Mesenchymal stem cell (in vitro differentiated cells and primary cell): Measurements from ENCODE around the gene ADGRL3.
"Not testable (repeated sequence)": the region's sequence is repeated elsewhere in the genome, so short reads cannot be mapped to it uniquely, and the experiment has no call there.

Experiments used
- DNase-seq: peaks from one replicate; pipeline ENCODE4 v3.0.0-alpha.2; 2013
- H2AFZ ChIP-seq: one replicate; pipeline ENCODE4 v1.6.1; 2013; ENCODE audit warnings: low read depth, mild to moderate bottlenecking, control low read depth, inconsistent platforms, low read length, moderate library complexity
- H2AK5ac ChIP-seq: 2 replicates; pipeline ENCODE4 v1.6.1; 2013; ENCODE audit warnings: low read length, moderate library complexity, mild to moderate bottlenecking, inconsistent platforms; ENCODE audit not compliant: severe bottlenecking
- H2BK120ac ChIP-seq: one replicate; pipeline ENCODE4 v1.6.1; 2013; ENCODE audit warnings: low read depth, mild to moderate bottlenecking, inconsistent platforms, low read length, moderate library complexity
- H2BK12ac ChIP-seq, 2 experiments: one replicate each; pipeline ENCODE4 v1.6.1; 2013; ENCODE audit warnings: inconsistent platforms in 2 of 2, low read length in 2 of 2, mild to moderate bottlenecking in 2 of 2, moderate library complexity in 2 of 2, control low read depth in 1 of 2
- H2BK15ac ChIP-seq: one replicate; pipeline ENCODE4 v1.6.1; 2013; ENCODE audit warnings: mild to moderate bottlenecking, low read depth, inconsistent platforms; ENCODE audit not compliant: poor library complexity, severe bottlenecking
- H2BK5ac ChIP-seq: 2 replicates; pipeline ENCODE4 v1.6.1; 2013; ENCODE audit warnings: low read depth, mild to moderate bottlenecking, low read length, control low read depth, inconsistent platforms; ENCODE audit not compliant: poor library complexity, severe bottlenecking
- H3K14ac ChIP-seq, 2 experiments: one replicate each; pipeline ENCODE4 v1.6.1; 2013; ENCODE audit warnings: inconsistent platforms in 2 of 2, low read length in 2 of 2, control low read depth in 1 of 2, mild to moderate bottlenecking in 1 of 2, moderate library complexity in 1 of 2
- H3K18ac ChIP-seq, 2 experiments: one replicate each; pipeline ENCODE4 v1.6.1; 2013; ENCODE audit warnings: inconsistent platforms in 2 of 2, low read length in 2 of 2, control low read depth in 1 of 2, low read depth in 1 of 2, mild to moderate bottlenecking in 1 of 2
- H3K23ac ChIP-seq, 2 experiments: one replicate each; pipeline ENCODE4 v1.6.1; 2013; ENCODE audit warnings: inconsistent platforms in 2 of 2, low read length in 2 of 2, mild to moderate bottlenecking in 2 of 2, moderate library complexity in 2 of 2, control low read depth in 1 of 2
- H3K27ac ChIP-seq: 2 replicates; pipeline ENCODE4 v1.5.1; 2013; ENCODE audit warnings: mild to moderate bottlenecking, moderate library complexity, low read length, control low read depth, inconsistent platforms; ENCODE audit not compliant: poor library complexity, severe bottlenecking
- H3K27me3 ChIP-seq, 2 experiments: 2 replicates each; pipeline versions ENCODE4 v1.6.1 to v1.7.0; 2013; ENCODE audit warnings: low read length in 2 of 2, mild to moderate bottlenecking in 2 of 2, moderate library complexity in 2 of 2, control low read depth in 1 of 2, inconsistent platforms in 1 of 2; ENCODE audit not compliant: control insufficient read depth in 1 of 2, insufficient read depth in 1 of 2
- H3K36me3 ChIP-seq, 2 experiments: 2 replicates each; pipeline versions ENCODE4 v1.6.1 to v1.7.0; 2013; ENCODE audit warnings: low read length in 2 of 2, control low read depth in 1 of 2, inconsistent platforms in 1 of 2, low read depth in 1 of 2, mild to moderate bottlenecking in 1 of 2; ENCODE audit not compliant: insufficient read depth in 2 of 2, control insufficient read depth in 1 of 2
- H3K4ac ChIP-seq, 2 experiments: one replicate each; pipeline ENCODE4 v1.6.1; 2013; ENCODE audit warnings: inconsistent platforms in 2 of 2, low read length in 2 of 2, mild to moderate bottlenecking in 2 of 2, moderate library complexity in 2 of 2, control low read depth in 1 of 2, low read depth in 1 of 2
- H3K4me1 ChIP-seq: 2 replicates; pipeline ENCODE4 v1.6.1; 2013; ENCODE audit warnings: low read depth, low read length, control low read depth; ENCODE audit not compliant: control insufficient read depth, insufficient read depth
- H3K4me2 ChIP-seq: 2 replicates; pipeline ENCODE4 v1.6.1; 2013; ENCODE audit warnings: low read length, mild to moderate bottlenecking, inconsistent platforms; ENCODE audit not compliant: poor library complexity, severe bottlenecking
- H3K4me3 ChIP-seq, 2 experiments: 2 replicates each; pipeline versions ENCODE4 v1.5.1 to v1.7.0; 2013; ENCODE audit warnings: low read length in 2 of 2, mild to moderate bottlenecking in 2 of 2, control low read depth in 1 of 2, low read depth in 1 of 2; ENCODE audit not compliant: insufficient read depth in 1 of 2
- H3K79me1 ChIP-seq: replicated peaks from 2 replicates; pipeline ENCODE4 v1.6.1; 2013; ENCODE audit warnings: mild to moderate bottlenecking, control low read depth, low read length, inconsistent platforms; ENCODE audit not compliant: poor library complexity, severe bottlenecking
- H3K9ac ChIP-seq: 2 replicates; pipeline ENCODE4 v1.7.0; 2013; ENCODE audit warnings: mild to moderate bottlenecking, low read length, moderate library complexity
- H3K9me3 ChIP-seq: 2 replicates; pipeline ENCODE4 v1.7.0; 2013; ENCODE audit warnings: mild to moderate bottlenecking, low read length; ENCODE audit not compliant: control insufficient read depth
- H4K8ac ChIP-seq: one replicate; pipeline ENCODE4 v1.6.1; 2013; ENCODE audit warnings: inconsistent platforms, mild to moderate bottlenecking, low read length, moderate library complexity
- H4K91ac ChIP-seq: one replicate; pipeline ENCODE4 v1.6.1; 2013; ENCODE audit warnings: mild to moderate bottlenecking, low read length, inconsistent platforms
- WGBS: methylation state at CpG from one replicate; pipeline ENCODE4 v1.1.7; 2013; ENCODE audit warnings: mixed read lengths; 5-methylcytosine and 5-hydroxymethylcytosine counted together

ADGRL3 gene

DNA sequence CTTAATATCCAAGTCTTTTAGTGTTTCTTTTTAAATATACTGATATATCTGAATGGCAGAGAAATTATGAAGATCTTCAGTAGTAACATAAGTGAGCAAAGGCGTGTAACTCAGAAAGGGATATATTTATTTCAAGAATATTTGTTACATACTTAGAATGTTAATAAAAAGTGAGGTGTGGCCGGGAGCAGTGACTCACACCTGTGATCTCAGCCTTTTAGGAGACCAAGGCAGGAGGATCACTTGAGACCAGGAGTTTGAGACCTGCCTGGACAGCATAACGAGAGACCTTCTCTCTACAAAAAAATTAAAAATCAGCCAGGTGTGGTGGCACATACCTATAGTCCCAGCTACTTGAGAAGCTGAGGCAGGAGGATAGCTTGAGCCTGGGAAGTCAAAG, 651.0 kb downstream of the ADGRL3 start:
- H3K9ac ChIP-seq, result no peak overlapping the region
- H4K8ac ChIP-seq, result no peak overlapping the region
- no peak overlapping the region for H3K23ac ChIP-seq
- no peak overlapping the region for H2BK15ac ChIP-seq
- no peaks in the 10 kb centered on the region for H3K36me3 ChIP-seq
- no peak overlapping the region for H2BK5ac ChIP-seq
- no peaks in the 10 kb centered on the region for H3K79me1 ChIP-seq
- no peak overlapping the region for H3K14ac ChIP-seq
- 67% methylated on average over 1 of the region's 3 CpGs for WGBS
- no peak overlapping the region for H3K18ac ChIP-seq
- no peak overlapping the region for H2AFZ ChIP-seq
- H3K4me1 ChIP-seq, result no peaks in the 10 kb centered on the region
- H2BK120ac ChIP-seq, result no peak overlapping the region
- H3K27me3 ChIP-seq, result no peaks in the 10 kb centered on the region
- H2AK5ac ChIP-seq, result no peak overlapping the region
- H3K4ac ChIP-seq, result no peak overlapping the region
- no peak overlapping the region for H3K27ac ChIP-seq
- no peak overlapping the region for H2BK12ac ChIP-seq
- DNase-seq, result no peak
- H3K9me3 ChIP-seq, result no peaks in the 10 kb centered on the region
- H3K4me3 ChIP-seq, result no peak overlapping the region
- no peak overlapping the region for H4K91ac ChIP-seq
- H3K4me2 ChIP-seq, result no peak overlapping the region

DNA sequence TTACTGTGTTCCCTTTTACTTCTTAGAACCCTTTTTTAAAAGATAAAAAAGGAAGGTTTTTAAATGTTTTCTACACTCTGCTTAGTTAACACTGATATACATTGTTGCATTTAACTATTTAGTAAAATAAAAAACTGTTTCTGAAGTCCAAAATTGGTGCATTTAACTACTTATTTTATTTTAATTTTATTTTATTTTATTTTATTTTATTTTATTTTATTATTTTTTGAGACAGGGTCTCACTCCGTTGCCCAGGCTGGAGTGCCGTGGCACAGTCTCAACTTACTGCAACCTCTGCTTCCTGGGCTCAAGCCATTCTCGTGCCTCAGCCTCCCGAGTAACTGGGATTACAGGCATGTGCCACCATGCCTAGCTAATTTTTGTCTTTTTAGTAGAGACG, 652.0 kb downstream of the ADGRL3 start:
- H2AFZ ChIP-seq, H3K9me3 ChIP-seq, H3K4ac ChIP-seq, H3K4me2 ChIP-seq, H3K18ac ChIP-seq, H3K23ac ChIP-seq, H2BK5ac ChIP-seq, DNase-seq, H3K14ac ChIP-seq, H2AK5ac ChIP-seq, H3K36me3 ChIP-seq, H3K27ac ChIP-seq, H3K4me1 ChIP-seq, H4K91ac ChIP-seq, H3K9ac ChIP-seq, H2BK15ac ChIP-seq, H2BK12ac ChIP-seq, H3K4me3 ChIP-seq, H2BK120ac ChIP-seq, H4K8ac ChIP-seq, H3K79me1 ChIP-seq, H3K27me3 ChIP-seq: not testable (repeated sequence)
- 97% methylated on average over 5 of the region's 5 CpGs for WGBS

DNA sequence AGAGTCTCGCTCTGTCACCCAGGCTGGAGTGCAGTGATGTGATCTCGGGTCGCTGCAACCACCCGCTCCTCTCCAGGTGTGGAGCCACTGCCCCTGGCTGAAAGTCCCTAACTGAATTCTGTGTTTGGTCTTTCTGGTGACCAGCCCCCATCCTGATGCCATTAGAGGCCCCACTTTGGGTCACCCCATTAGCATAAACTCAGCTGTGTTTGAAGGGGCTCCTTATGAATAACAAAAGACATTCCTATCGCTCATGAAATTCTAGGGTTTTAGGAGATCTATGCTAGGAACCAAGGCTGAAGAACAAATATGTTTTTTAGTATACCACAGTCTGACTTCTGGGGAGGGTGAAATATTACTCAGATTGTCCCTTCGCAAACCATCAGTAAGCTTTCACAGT, 652.9 kb downstream of the ADGRL3 start:
- no peak overlapping the region for H2AFZ ChIP-seq
- no peaks in the 10 kb centered on the region for H3K9me3 ChIP-seq
- H3K4me2 ChIP-seq, result no peak overlapping the region
- no peak overlapping the region for H2BK5ac ChIP-seq
- no peak overlapping the region for H2BK12ac ChIP-seq
- no peak overlapping the region for H2BK120ac ChIP-seq
- H4K8ac ChIP-seq, result no peak overlapping the region
- H3K4me1 ChIP-seq, result no peaks in the 10 kb centered on the region
- no peak overlapping the region for H4K91ac ChIP-seq
- no peak overlapping the region for H2AK5ac ChIP-seq
- H2BK15ac ChIP-seq, result no peak overlapping the region
- H3K27me3 ChIP-seq, result no peaks in the 10 kb centered on the region
- no peak overlapping the region for H3K4ac ChIP-seq
- H3K18ac ChIP-seq, result no peak overlapping the region
- H3K27ac ChIP-seq, result no peak overlapping the region
- no peaks in the 10 kb centered on the region for H3K79me1 ChIP-seq
- H3K23ac ChIP-seq, result no peak overlapping the region
- 78% methylated on average over 5 of the region's 6 CpGs for WGBS
- H3K9ac ChIP-seq, result no peak overlapping the region
- no peak overlapping the region for H3K4me3 ChIP-seq
- no peak for DNase-seq
- no peaks in the 10 kb centered on the region for H3K36me3 ChIP-seq
- no peak overlapping the region for H3K14ac ChIP-seq

DNA sequence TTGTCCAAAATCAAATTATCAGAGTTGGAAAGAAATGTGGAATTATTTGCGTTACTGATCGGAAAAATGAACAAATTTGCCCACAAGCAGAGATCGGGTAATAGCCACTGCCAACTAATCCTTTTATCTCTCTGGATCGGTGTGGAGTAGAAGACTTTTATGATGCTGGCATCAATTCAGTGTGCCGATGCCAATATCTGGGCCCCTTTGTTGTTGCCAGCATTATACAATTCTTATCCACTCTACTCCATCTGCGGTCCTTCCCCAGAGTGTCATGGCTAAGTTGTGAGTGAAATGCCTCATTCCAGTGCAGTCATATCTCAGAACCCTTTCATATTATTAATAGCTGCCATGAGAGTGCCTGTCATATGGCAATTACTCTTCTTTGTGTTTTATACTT, 660.2 kb downstream of the ADGRL3 start:
- no peak overlapping the region for H2AFZ ChIP-seq
- peaks cover 2% of the 10 kb centered on the region for H3K9me3 ChIP-seq
- DNase-seq, result no peak
- no peak overlapping the region for H4K91ac ChIP-seq
- 100% methylated on average over 5 of the region's 6 CpGs for WGBS
- no peak overlapping the region for H3K23ac ChIP-seq
- H3K79me1 ChIP-seq, result no peaks in the 10 kb centered on the region
- no peak overlapping the region for H2BK12ac ChIP-seq
- H2BK120ac ChIP-seq, result no peak overlapping the region
- H3K9ac ChIP-seq, result no peak overlapping the region
- no peaks in the 10 kb centered on the region for H3K4me1 ChIP-seq
- H3K4me2 ChIP-seq, result no peak overlapping the region
- H3K27me3 ChIP-seq, result no peaks in the 10 kb centered on the region
- H3K27ac ChIP-seq, result no peak overlapping the region
- no peak overlapping the region for H3K4me3 ChIP-seq
- no peak overlapping the region for H4K8ac ChIP-seq
- no peaks in the 10 kb centered on the region for H3K36me3 ChIP-seq
- H3K14ac ChIP-seq, result no peak overlapping the region
- H3K18ac ChIP-seq, result no peak overlapping the region
- H3K4ac ChIP-seq, result no peak overlapping the region
- H2AK5ac ChIP-seq, result no peak overlapping the region
- H2BK15ac ChIP-seq, result no peak overlapping the region
- no peak overlapping the region for H2BK5ac ChIP-seq
